ENCODE data around the gene ACBD3. TPM values are rescaled to one million over a fixed set of nuclear protein-coding genes. Genes with fewer than 3 reads are reported as not detected.

The ACBD3 gene
- total and polyA plus RNA-seq, 4 donors, result 13.5 to 51.9 (median 30.5) TPM

- no peak for ATAC-seq (ENCODE audit: insufficient read depth, low FRiP score)
- Histone ChIP-seq H3K27ac (ENCODE audit: low read depth in 1 of 2, low read length in 1 of 2) (no peak overlapping the region), H3K9ac (ENCODE audit: insufficient read depth in 1 of 2, low read length in 2 of 2) (no peak overlapping the region), H3K36me3 (ENCODE audit: control insufficient read depth in 4 of 4, insufficient read depth in 4 of 4, low read length in 4 of 4) (no peaks in the 10 kb centered on the region), H3K9me3 (ENCODE audit: control insufficient read depth in 4 of 4, insufficient read depth in 3 of 4, low read length in 3 of 4) (no peaks in the 10 kb centered on the region), H3K27me3 (ENCODE audit: control insufficient read depth in 3 of 3, insufficient read depth in 3 of 3, low read length in 2 of 3) (no peaks in the 10 kb centered on the region), H3K4me3 (no peak overlapping the region), H3K4me1 (ENCODE audit: control insufficient read depth in 5 of 5, insufficient read depth in 5 of 5, low read length in 5 of 5) (peaks cover 0 to 4% (median 0%) of the 10 kb centered on the region in 5 donors)
- 66 to 68% methylated on average over 5 of the region's 5 CpGs for WGBS, 2 donors
- DNase-seq, result no peak
- TF ChIP-seq CTCF (IDR thresholded peaks at IDR 0.05; ENCODE audit: control extremely low read depth, extremely low read depth), result no peak
Observed at GRCh38 chr1:226216056-226216455, 29.5 kb upstream of the ACBD3 start.

- no peak overlapping the region for H3K4me3 ChIP-seq
- no peak for TF ChIP-seq CTCF (IDR thresholded peaks at IDR 0.05; ENCODE audit: control extremely low read depth, extremely low read depth)
- WGBS, 2 donors, result 72 to 91% methylated on average over 5 of the region's 5 CpGs
Observed at GRCh38 chr1:226215239-226215638, 28.7 kb upstream of the ACBD3 start.

GRCh38 chr1:226212545-226212944 lies 26.0 kb upstream of the ACBD3 start:
- 89 to 93% methylated on average over 8 of the region's 8 CpGs for WGBS, 2 donors
- Histone ChIP-seq H3K4me1 (ENCODE audit: control insufficient read depth in 5 of 5, insufficient read depth in 5 of 5, low read length in 5 of 5) (no peaks in the 10 kb centered on the region), H3K27ac (ENCODE audit: low read depth in 1 of 2, low read length in 1 of 2) (no peak overlapping the region), H3K36me3 (ENCODE audit: control insufficient read depth in 4 of 4, insufficient read depth in 4 of 4, low read length in 4 of 4) (no peaks in the 10 kb centered on the region), H3K27me3 (ENCODE audit: control insufficient read depth in 3 of 3, insufficient read depth in 3 of 3, low read length in 2 of 3) (no peaks in the 10 kb centered on the region), H3K9ac (ENCODE audit: insufficient read depth in 1 of 2, low read length in 2 of 2) (no peak overlapping the region), H3K9me3 (ENCODE audit: control insufficient read depth in 4 of 4, insufficient read depth in 3 of 4, low read length in 3 of 4) (no peaks in the 10 kb centered on the region), H3K4me3 (no peak overlapping the region)
- no peak for TF ChIP-seq CTCF (IDR thresholded peaks at IDR 0.05; ENCODE audit: control extremely low read depth, extremely low read depth)
- no peak for DNase-seq
- no peak for ATAC-seq (ENCODE audit: insufficient read depth, low FRiP score)

More at GRCh38 chr1:226215239-226215638, 28.7 kb upstream of the ACBD3 start:
- no peak overlapping the region for H3K9ac ChIP-seq (ENCODE audit: insufficient read depth in 1 of 2, low read length in 2 of 2)
- no peak overlapping the region for H3K27ac ChIP-seq (ENCODE audit: low read depth in 1 of 2, low read length in 1 of 2)
- no peaks in the 10 kb centered on the region for H3K27me3 ChIP-seq (ENCODE audit: control insufficient read depth in 3 of 3, insufficient read depth in 3 of 3, low read length in 2 of 3)
- ATAC-seq (ENCODE audit: insufficient read depth, low FRiP score), result no peak
- H3K36me3 ChIP-seq (ENCODE audit: control insufficient read depth in 4 of 4, insufficient read depth in 4 of 4, low read length in 4 of 4), result no peaks in the 10 kb centered on the region
- H3K9me3 ChIP-seq (ENCODE audit: control insufficient read depth in 4 of 4, insufficient read depth in 3 of 4, low read length in 3 of 4), result no peaks in the 10 kb centered on the region
- H3K4me1 ChIP-seq (ENCODE audit: control insufficient read depth in 5 of 5, insufficient read depth in 5 of 5, low read length in 5 of 5), result no peaks in the 10 kb centered on the region
- DNase-seq, result no peak

- 82 to 92% methylated on average over 5 of the region's 5 CpGs for WGBS, 2 donors
- no peaks in the 10 kb centered on the region for H3K36me3 ChIP-seq (ENCODE audit: control insufficient read depth in 4 of 4, insufficient read depth in 4 of 4, low read length in 4 of 4)
- no peak overlapping the region for H3K9ac ChIP-seq (ENCODE audit: insufficient read depth in 1 of 2, low read length in 2 of 2)
- no peak overlapping the region for H3K27ac ChIP-seq (ENCODE audit: low read depth in 1 of 2, low read length in 1 of 2)
- H3K27me3 ChIP-seq (ENCODE audit: control insufficient read depth in 3 of 3, insufficient read depth in 3 of 3, low read length in 2 of 3), result no peaks in the 10 kb centered on the region
- TF ChIP-seq CTCF (IDR thresholded peaks at IDR 0.05; ENCODE audit: control extremely low read depth, extremely low read depth), result no peak
- no peak for DNase-seq
- no peaks in the 10 kb centered on the region for H3K9me3 ChIP-seq (ENCODE audit: control insufficient read depth in 4 of 4, insufficient read depth in 3 of 4, low read length in 3 of 4)
- no peak overlapping the region for H3K4me3 ChIP-seq
- no peaks in the 10 kb centered on the region for H3K4me1 ChIP-seq (ENCODE audit: control insufficient read depth in 5 of 5, insufficient read depth in 5 of 5, low read length in 5 of 5)
- ATAC-seq (ENCODE audit: insufficient read depth, low FRiP score), result no peak
Observed at GRCh38 chr1:226211181-226211821, 24.8 kb upstream of the ACBD3 start.

Measured in lung (tissue), 12 donors.